ENCODE results near the gene NNMT.

GRCh38 chr11:114362958-114363357 is 66.8 kb downstream of the NNMT start:
- TF ChIP-seq, protein P1, sequence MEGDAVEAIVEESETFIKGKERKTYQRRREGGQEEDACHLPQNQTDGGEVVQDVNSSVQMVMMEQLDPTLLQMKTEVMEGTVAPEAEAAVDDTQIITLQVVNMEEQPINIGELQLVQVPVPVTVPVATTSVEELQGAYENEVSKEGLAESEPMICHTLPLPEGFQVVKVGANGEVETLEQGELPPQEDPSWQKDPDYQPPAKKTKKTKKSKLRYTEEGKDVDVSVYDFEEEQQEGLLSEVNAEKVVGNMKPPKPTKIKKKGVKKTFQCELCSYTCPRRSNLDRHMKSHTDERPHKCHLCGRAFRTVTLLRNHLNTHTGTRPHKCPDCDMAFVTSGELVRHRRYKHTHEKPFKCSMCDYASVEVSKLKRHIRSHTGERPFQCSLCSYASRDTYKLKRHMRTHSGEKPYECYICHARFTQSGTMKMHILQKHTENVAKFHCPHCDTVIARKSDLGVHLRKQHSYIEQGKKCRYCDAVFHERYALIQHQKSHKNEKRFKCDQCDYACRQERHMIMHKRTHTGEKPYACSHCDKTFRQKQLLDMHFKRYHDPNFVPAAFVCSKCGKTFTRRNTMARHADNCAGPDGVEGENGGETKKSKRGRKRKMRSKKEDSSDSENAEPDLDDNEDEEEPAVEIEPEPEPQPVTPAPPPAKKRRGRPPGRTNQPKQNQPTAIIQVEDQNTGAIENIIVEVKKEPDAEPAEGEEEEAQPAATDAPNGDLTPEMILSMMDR (IDR thresholded peaks at IDR 0.05; ENCODE audit: low read depth, low read length, poor library complexity, severe bottlenecking), result no peak
- no peak for TF ChIP-seq EZH2phosphoT487 (IDR thresholded peaks at IDR 0.05; ENCODE audit: borderline replicate concordance, low read length)
